AG04450 (cell line): Measurements from ENCODE around the gene CYB561. TPM values are rescaled to one million over a fixed set of nuclear protein-coding genes. Genes with fewer than 3 reads are reported as not detected.

Source experiments
- CTCF ChIA-PET: fragments of 300-600, 350-600 bp; formaldehyde crosslinking; extraction: SDS; loops from one replicate; lab custom pipeline; 2022; ENCODE audit warnings: antibody characterized with exemption, inconsistent platforms; lab: Charles Lee
- POLR2A ChIA-PET: fragments of 350-600 bp; formaldehyde crosslinking; extraction: SDS; loops from one replicate; lab custom pipeline; 2021; ENCODE audit warnings: antibody characterized with exemption, inconsistent platforms; lab: Yijun Ruan, JAX
- DNase-seq: peaks from one replicate; pipeline ENCODE4 v3.0.0-alpha.2; 2011; ENCODE audit warnings: low read depth, low spot score
- H3K27ac ChIP-seq: one replicate; pipeline ENCODE4 v1.5.1; 2012; ENCODE audit warnings: low read depth, low read length, control low read depth
- H3K27me3 ChIP-seq: one replicate; pipeline ENCODE4 v1.6.0; 2012; ENCODE audit warnings: low read length; ENCODE audit not compliant: control insufficient read depth, insufficient read depth
- H3K4me3 ChIP-seq: 2 replicates; pipeline ENCODE4 v1.5.1; 2011; ENCODE audit warnings: mild to moderate bottlenecking, low read depth, low read length, control low read depth
- H3K9me3 ChIP-seq: 2 replicates; pipeline ENCODE4 v1.5.1; 2012; ENCODE audit warnings: low read length; ENCODE audit not compliant: control insufficient read depth, insufficient read depth
- CTCF ChIP-seq: IDR thresholded peaks from 2 replicates; pipeline ENCODE4 v1.5.1; 2011; ENCODE audit warnings: low read depth, low read length, control low read depth, inconsistent platforms
- polyA plus RNA-seq: library from polyadenylated mRNA; depleted of rRNA; stranded (reverse); fragments of >200 nt; gene quantifications from 2 replicates; pipeline ENCODE4 v1.2.3, GENCODE V29; 2011

The CYB561 gene
- polyA plus RNA-seq, 1 experiment = 4.9 TPM

GRCh38 chr17:63419398-63419797 is 26.7 kb downstream of the CYB561 start:
- H3K9me3 ChIP-seq = no peaks in the 10 kb centered on the region; the same call in 1 of the 2 replicates
- H3K4me3 ChIP-seq = no peak overlapping the region
- CTCF ChIA-PET = interaction anchor here (1.0 kb wide), 1 partner anchor 193 kb away, joined by 3 read pairs; no protein-coding TSS in a partner anchor
- DNase-seq = no peak
- POLR2A ChIA-PET = no interaction called here
- H3K27me3 ChIP-seq = no peaks in the 10 kb centered on the region
- H3K27ac ChIP-seq = no peak overlapping the region
- no peak for TF ChIP-seq CTCF

- Histone ChIP-seq H3K27ac (no peak overlapping the region), H3K9me3 (no peaks in the 10 kb centered on the region; the same call in 1 of the 2 replicates), H3K4me3 (no peak overlapping the region), H3K27me3 (no peaks in the 10 kb centered on the region)
- TF ChIP-seq CTCF = no peak
- DNase-seq = no peak
- ChIA-PET POLR2A (no interaction called here), CTCF (interaction anchor here (1.4 kb wide), 1 partner anchor 11 kb away, joined by 8 read pairs; no protein-coding TSS in a partner anchor)
Measured at GRCh38 chr17:63418540-63418939, 27.6 kb downstream of the CYB561 start.

- ChIA-PET CTCF (interaction anchor here (0.6 to 1.2 kb wide), 3 partner anchors 9 to 64 kb away, joined by 4 to 7 read pairs (median 4); no protein-coding TSS in a partner anchor), POLR2A (no interaction called here)
- Histone ChIP-seq H3K9me3 (no peaks in the 10 kb centered on the region), H3K27me3 (no peaks in the 10 kb centered on the region), H3K27ac (no peak overlapping the region), H3K4me3 (no peak overlapping the region)
- DNase-seq = no peak
- TF ChIP-seq CTCF = no peak
Measured at GRCh38 chr17:63414222-63414621, 31.9 kb downstream of the CYB561 start.

GRCh38 chr17:63413128-63413527 is 33.0 kb downstream of the CYB561 start:
- ChIA-PET POLR2A (no interaction called here), CTCF (interaction anchor here (1.2 kb wide), 1 partner anchor 12 kb away, joined by 7 read pairs; no protein-coding TSS in a partner anchor)
- Histone ChIP-seq H3K27me3 (no peaks in the 10 kb centered on the region), H3K27ac (no peak overlapping the region), H3K4me3 (no peak overlapping the region), H3K9me3 (no peaks in the 10 kb centered on the region)
- no peak for DNase-seq
- TF ChIP-seq CTCF = no peak

- TF ChIP-seq CTCF = no peak
- no peaks in the 10 kb centered on the region for H3K9me3 ChIP-seq
- H3K27me3 ChIP-seq = no peaks in the 10 kb centered on the region
- ChIA-PET CTCF (no interaction called here), POLR2A (no interaction called here)
- DNase-seq = no peak
- H3K4me3 ChIP-seq = no peak overlapping the region
- H3K27ac ChIP-seq = peak overlapping the region; percentile 12
Measured at GRCh38 chr17:63412234-63412633, 33.9 kb downstream of the CYB561 start.
